Type B pancreatic cell (in vitro differentiated cells): Measurements from ENCODE around the gene MINAR2. TPM values are rescaled to one million over a fixed set of nuclear protein-coding genes. Genes with fewer than 3 reads are reported as not detected.
A peak's percentile ranks its signal among the peaks of the same experiment; 100 is the strongest.

ENCODE experiments used
- DNase-seq: peaks from one replicate; pipeline ENCODE4 v3.0.0; 2021; ENCODE audit warnings: mixed read lengths; ENCODE audit not compliant: unreplicated experiment; ENCODE audit errors: extremely low spot score
- H3K27ac Mint-ChIP-seq: 2 replicates; pipeline ENCODE4 v1.8.0; 2021; ENCODE audit warnings: mild to moderate bottlenecking, mixed read lengths
- H3K27me3 Mint-ChIP-seq: 2 replicates; pipeline ENCODE4 v1.8.0; 2021; ENCODE audit warnings: mixed read lengths
- H3K36me3 Mint-ChIP-seq: 2 replicates; pipeline ENCODE4 v1.8.0; 2021; ENCODE audit warnings: mixed read lengths
- H3K4me1 Mint-ChIP-seq: one replicate; pipeline ENCODE4 v1.8.0; 2021; ENCODE audit warnings: mixed read lengths; ENCODE audit not compliant: unreplicated experiment
- H3K4me3 Mint-ChIP-seq: 2 replicates; pipeline ENCODE4 v1.8.0; 2021; ENCODE audit warnings: mild to moderate bottlenecking, mixed read lengths
- H3K9me3 Mint-ChIP-seq: 2 replicates; pipeline ENCODE4 v1.8.0; 2021; ENCODE audit warnings: mixed read lengths
- long read RNA-seq: library from polyadenylated mRNA; unstranded; transcript quantifications from one replicate; pipeline ENCODE4 v2.0.0, GENCODE V29; 2020
- total RNA-seq: library from RNA; stranded (reverse); gene quantifications from 2 replicates; pipeline ENCODE4 v1.2.1, GENCODE V29; 2021; ENCODE audit warnings: low replicate concordance
- TF ChIP-seq, protein P1 (sequence below): fragments of 200-600 bp; sonication (generic); conservative IDR thresholded peaks from 2 replicates; pipeline ENCODE4 v1.5.0; 2021; ENCODE audit warnings: antibody characterized with exemption, mild to moderate bottlenecking

Gene MINAR2, protein sequence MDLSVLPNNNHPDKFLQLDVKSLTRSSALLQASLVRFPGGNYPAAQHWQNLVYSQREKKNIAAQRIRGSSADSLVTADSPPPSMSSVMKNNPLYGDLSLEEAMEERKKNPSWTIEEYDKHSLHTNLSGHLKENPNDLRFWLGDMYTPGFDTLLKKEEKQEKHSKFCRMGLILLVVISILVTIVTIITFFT
- not detected in 2 replicates for total RNA-seq
- long read RNA-seq = 0 reads

DNA sequence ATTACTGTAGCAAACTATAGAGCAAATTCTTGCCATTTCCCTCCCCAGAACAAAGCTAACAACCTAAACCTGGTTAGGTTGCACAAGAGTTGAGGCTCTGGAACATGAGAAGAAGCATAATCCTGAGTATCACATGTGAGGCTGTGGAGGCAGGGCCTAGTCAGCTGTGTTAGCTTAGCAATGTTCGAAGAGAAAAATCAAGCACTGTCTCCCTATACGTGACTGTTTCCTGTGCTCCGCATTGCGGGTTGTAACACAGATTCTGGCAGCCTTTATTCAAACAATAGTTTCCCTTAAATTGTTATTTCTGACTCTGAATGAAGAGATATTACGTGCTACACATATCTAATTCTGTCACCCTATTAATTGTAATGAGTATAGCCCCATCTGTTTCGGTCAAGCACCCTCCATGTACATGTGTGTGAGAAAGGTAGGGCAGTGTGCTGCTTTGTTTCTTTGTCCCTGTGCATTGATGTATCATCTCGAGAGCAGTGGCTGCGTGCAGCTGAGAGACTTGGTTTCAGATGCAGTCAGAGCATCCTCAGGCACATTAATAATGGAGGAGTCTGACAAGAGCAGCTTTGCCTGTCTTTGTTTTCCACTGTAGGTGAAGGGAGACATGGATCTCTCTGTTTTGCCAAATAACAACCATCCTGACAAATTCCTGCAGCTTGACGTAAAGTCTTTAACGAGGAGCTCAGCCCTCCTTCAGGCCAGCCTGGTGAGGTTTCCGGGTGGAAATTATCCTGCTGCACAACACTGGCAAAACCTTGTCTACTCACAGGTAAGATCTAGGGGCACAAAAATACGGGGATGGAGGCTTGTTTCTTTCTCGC lies at the start of gene MINAR2:
Gene MINAR2, plus strand, starts transcription at position 523 of the 836 bp plus-strand sequence. Its CDS starts 97 bp downstream, at position 620.
- Mint-ChIP-seq H3K36me3 (no peaks in the 10 kb centered on the region), H3K27ac (no peak within 1 kb of the TSS), H3K4me3 (no peak within 1 kb of the TSS), H3K4me1 (peaks cover 15% of the 10 kb centered on the region), H3K27me3 (no peaks in the 10 kb centered on the region), H3K9me3 (no peaks in the 10 kb centered on the region)
- no peak for DNase-seq
- TF ChIP-seq, protein P1, sequence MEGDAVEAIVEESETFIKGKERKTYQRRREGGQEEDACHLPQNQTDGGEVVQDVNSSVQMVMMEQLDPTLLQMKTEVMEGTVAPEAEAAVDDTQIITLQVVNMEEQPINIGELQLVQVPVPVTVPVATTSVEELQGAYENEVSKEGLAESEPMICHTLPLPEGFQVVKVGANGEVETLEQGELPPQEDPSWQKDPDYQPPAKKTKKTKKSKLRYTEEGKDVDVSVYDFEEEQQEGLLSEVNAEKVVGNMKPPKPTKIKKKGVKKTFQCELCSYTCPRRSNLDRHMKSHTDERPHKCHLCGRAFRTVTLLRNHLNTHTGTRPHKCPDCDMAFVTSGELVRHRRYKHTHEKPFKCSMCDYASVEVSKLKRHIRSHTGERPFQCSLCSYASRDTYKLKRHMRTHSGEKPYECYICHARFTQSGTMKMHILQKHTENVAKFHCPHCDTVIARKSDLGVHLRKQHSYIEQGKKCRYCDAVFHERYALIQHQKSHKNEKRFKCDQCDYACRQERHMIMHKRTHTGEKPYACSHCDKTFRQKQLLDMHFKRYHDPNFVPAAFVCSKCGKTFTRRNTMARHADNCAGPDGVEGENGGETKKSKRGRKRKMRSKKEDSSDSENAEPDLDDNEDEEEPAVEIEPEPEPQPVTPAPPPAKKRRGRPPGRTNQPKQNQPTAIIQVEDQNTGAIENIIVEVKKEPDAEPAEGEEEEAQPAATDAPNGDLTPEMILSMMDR = no peak

DNA sequence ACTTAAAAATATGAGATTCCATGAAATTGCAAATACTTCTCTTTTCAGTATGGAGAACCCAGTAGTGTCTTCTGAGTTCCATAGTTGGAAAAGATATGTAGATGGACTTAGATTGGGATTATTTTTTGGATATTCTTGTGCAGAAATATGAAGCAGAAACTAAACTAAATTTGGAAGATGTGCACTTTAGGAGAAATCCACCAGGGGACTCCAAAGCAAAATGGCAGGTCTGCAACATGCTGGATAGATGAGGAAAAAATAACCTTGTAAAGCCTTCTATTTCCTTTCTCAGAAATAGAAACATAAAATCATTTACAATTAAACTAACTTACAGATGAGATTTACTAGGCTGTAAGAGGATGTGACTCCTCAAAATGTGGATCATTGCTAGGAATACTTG lies 49.2 kb upstream of the MINAR2 start:
- Mint-ChIP-seq H3K9me3 (peaks cover 5% of the 10 kb centered on the region), H3K4me3 (no peak overlapping the region), H3K36me3 (peaks cover 15% of the 10 kb centered on the region), H3K4me1 (no peaks in the 10 kb centered on the region), H3K27me3 (no peaks in the 10 kb centered on the region), H3K27ac (no peak overlapping the region)
- TF ChIP-seq, protein P1 = peak; percentile 45
- no peak for DNase-seq

DNA sequence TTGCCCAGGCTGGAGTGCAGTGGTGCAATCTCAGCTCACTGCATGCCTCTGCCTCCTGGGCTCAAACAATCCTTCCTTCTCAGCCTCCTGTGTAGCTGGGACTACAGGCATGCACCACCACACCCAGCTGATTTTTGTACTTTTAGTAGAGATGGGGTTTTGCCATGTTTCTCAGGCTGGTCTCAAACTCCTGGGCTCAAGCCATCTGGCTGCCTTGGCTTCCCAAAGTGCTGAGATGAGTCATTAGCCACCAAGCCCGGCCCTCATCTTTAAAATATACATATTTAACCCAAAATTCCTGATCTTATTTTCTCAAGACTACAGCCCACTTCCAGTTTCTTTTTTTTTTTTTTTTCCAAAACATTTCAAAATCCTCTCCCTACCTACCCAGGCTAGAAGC lies 31.7 kb upstream of the MINAR2 start:
- Mint-ChIP-seq H3K27me3 (no peaks in the 10 kb centered on the region), H3K4me1 (no peaks in the 10 kb centered on the region), H3K4me3 (no peak overlapping the region), H3K9me3 (no peaks in the 10 kb centered on the region), H3K36me3 (no peaks in the 10 kb centered on the region), H3K27ac (no peak overlapping the region)
- TF ChIP-seq, protein P1 = no peak
- no peak for DNase-seq

DNA sequence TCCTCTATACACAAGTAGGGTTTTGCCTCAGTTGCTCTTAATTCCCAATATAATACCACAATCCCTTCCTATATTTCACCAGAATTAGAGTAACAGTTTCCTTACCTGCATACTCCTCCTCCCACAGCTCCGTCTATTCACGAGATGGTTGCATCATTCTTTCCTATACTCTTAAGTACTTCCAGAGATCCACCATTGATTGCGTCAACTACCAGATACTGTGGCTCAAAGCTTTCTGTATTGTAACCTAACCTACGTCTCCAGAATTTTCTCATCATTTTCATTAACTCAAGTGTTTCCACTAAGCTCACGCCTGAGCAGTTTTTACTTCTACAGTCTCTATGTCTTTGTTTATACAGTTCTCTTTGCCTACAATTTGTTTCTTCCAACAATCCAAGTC lies 31.2 kb upstream of the MINAR2 start:
- Mint-ChIP-seq H3K27ac (no peak overlapping the region), H3K36me3 (peaks cover under 1% of the 10 kb centered on the region), H3K27me3 (no peaks in the 10 kb centered on the region), H3K4me1 (no peaks in the 10 kb centered on the region), H3K4me3 (no peak overlapping the region), H3K9me3 (no peaks in the 10 kb centered on the region)
- TF ChIP-seq, protein P1 = no peak
- no peak for DNase-seq

DNA sequence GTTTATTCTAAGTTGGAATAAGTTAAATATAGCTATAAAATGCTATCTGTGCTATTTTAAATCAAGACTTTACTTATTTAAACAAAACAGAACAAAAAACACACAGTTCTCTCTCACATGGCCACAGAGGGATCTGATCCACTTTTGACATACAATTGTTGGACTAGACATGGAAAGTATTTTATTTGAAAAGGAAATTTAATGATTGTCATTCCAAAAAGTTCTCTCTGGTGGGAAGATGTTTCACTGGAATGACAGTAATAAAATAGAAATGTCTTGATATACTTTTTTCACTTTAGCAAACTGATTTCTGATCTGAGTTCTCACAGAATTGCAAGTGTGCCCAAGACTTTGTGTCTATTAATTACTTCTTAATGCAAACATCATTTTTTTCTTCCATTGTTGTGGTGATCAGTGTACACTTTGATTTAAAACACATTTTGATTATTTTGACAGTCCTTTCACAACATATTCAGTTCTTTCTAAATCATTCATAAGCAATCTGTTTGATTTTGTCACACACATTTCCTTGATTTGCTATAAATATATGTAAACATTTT lies 30.1 kb upstream of the MINAR2 start:
- H3K9me3 Mint-ChIP-seq = no peaks in the 10 kb centered on the region
- no peak for DNase-seq
- H3K4me3 Mint-ChIP-seq = no peak overlapping the region
- H3K27ac Mint-ChIP-seq = no peak overlapping the region
- H3K4me1 Mint-ChIP-seq = no peaks in the 10 kb centered on the region
- no peaks in the 10 kb centered on the region for H3K27me3 Mint-ChIP-seq
- TF ChIP-seq, protein P1 = no peak
- H3K36me3 Mint-ChIP-seq = peaks cover 10% of the 10 kb centered on the region
